Endothelial cell of umbilical vein (primary cell): ENCODE results near the gene CHAF1A. TPM values are rescaled to one million over a fixed set of nuclear protein-coding genes. Genes with fewer than 3 reads are reported as not detected.

Source experiments
- BruUV-seq: library from RNA; stranded (reverse); fragments of 400-500 nt; replicated peaks from 2 replicates; lab custom pipeline; 2021; lab: Mats Ljungman, UMichigan
- CTCF ChIA-PET: fragments of 300-600, 350-600 bp; sonication (Branson Sonifier 250); formaldehyde crosslinking; loops from one replicate; lab custom pipeline; 2021; ENCODE audit warnings: antibody characterized with exemption, inconsistent platforms; lab: Charles Lee
- POLR2A ChIA-PET: fragments of 300-600, 350-600 bp; sonication (Branson Sonifier 250); formaldehyde crosslinking; loops from one replicate; lab custom pipeline; 2021; ENCODE audit warnings: antibody characterized with exemption, inconsistent platforms; lab: Charles Lee
- DNase-seq: peaks from one replicate; pipeline ENCODE4 v3.0.0-alpha.2; 2011; ENCODE audit warnings: low read depth, low spot score
- FAIRE-seq: peaks from 2 replicates; lab custom pipeline; 2011; peaks lifted over from hg19 to GRCh38; lab: Jason Lieb, UNC
- H2AFZ ChIP-seq: 2 replicates; pipeline ENCODE4 v1.6.0; 2012; ENCODE audit warnings: low read depth, low read length, control low read depth, inconsistent platforms
- H3K27ac ChIP-seq: 2 replicates; pipeline ENCODE4 v1.5.1; 2011; ENCODE audit warnings: low read depth, mild to moderate bottlenecking, control low read depth, low read length, moderate library complexity; ENCODE audit not compliant: insufficient read depth
- H3K27me3 ChIP-seq, 2 experiments: 2 replicates each; pipeline versions ENCODE4 v1.6.0 to v1.6.1; 2011; ENCODE audit warnings: low read length in 2 of 2, mixed read lengths in 1 of 2; ENCODE audit not compliant: control insufficient read depth in 2 of 2, insufficient read depth in 2 of 2
- H3K36me3 ChIP-seq, 2 experiments: 2 replicates in 1 of 2; 3 replicates in 1 of 2; pipeline ENCODE4 v1.5.1; 2011; ENCODE audit warnings: low read length in 2 of 2, mild to moderate bottlenecking in 1 of 2, moderate library complexity in 1 of 2; ENCODE audit not compliant: control insufficient read depth in 2 of 2, insufficient read depth in 2 of 2; ENCODE audit errors: extremely low read depth in 1 of 2
- H3K4me1 ChIP-seq: 3 replicates; pipeline ENCODE4 v1.5.1; 2011; ENCODE audit warnings: mild to moderate bottlenecking, low read length; ENCODE audit not compliant: control insufficient read depth, insufficient read depth; ENCODE audit errors: extremely low read depth
- H3K4me2 ChIP-seq: 2 replicates; pipeline ENCODE4 v1.6.1; 2011; ENCODE audit warnings: low read length, control low read depth, mixed read lengths; ENCODE audit not compliant: insufficient read depth
- H3K4me3 ChIP-seq, 3 experiments: fragments of 200-600 bp in 1 of 3; sonication (generic), shearing (Covaris generic) in 1 of 3; replicated peaks in 1 of 3; 2 replicates each; pipeline ENCODE4 v1.5.1; 2011 to 2016; ENCODE audit warnings: control low read depth in 3 of 3, low read length in 3 of 3, mild to moderate bottlenecking in 2 of 3, inconsistent platforms in 1 of 3, low read depth in 1 of 3, moderate library complexity in 1 of 3; ENCODE audit not compliant: insufficient read depth in 1 of 3
- H3K79me2 ChIP-seq: 2 replicates; pipeline ENCODE4 v1.6.0; 2012; ENCODE audit warnings: low read length, inconsistent platforms; ENCODE audit not compliant: control insufficient read depth, insufficient read depth
- H3K9ac ChIP-seq: replicated peaks from 2 replicates; pipeline ENCODE3; 2011; ENCODE audit warnings: low read length, control low read depth; ENCODE audit not compliant: insufficient read depth; ENCODE audit errors: extremely low read depth
- H3K9me1 ChIP-seq: replicated peaks from 3 replicates; pipeline ENCODE4 v1.6.0; 2011; ENCODE audit warnings: mild to moderate bottlenecking, low read length; ENCODE audit not compliant: control insufficient read depth, insufficient read depth; ENCODE audit errors: extremely low read depth
- H3K9me3 ChIP-seq: replicated peaks from 2 replicates; pipeline ENCODE4 v1.5.1; 2012; ENCODE audit warnings: low read length, inconsistent platforms; ENCODE audit not compliant: control insufficient read depth, insufficient read depth
- H4K20me1 ChIP-seq: replicated peaks from 2 replicates; pipeline ENCODE3; 2011; ENCODE audit warnings: mild to moderate bottlenecking, low read length; ENCODE audit not compliant: control insufficient read depth, insufficient read depth; ENCODE audit errors: extremely low read depth
- CTCF ChIP-seq, 2 donors: IDR thresholded peaks; 1 replicate in 1 of 2; 2 replicates in 1 of 2; pipeline ENCODE4 v1.5.1; 2011; ENCODE audit warnings: low read length in 2 of 2, mild to moderate bottlenecking in 2 of 2, moderate library complexity in 2 of 2, control low read depth in 1 of 2, inconsistent platforms in 1 of 2, low read depth in 1 of 2; ENCODE audit not compliant: insufficient read depth in 1 of 2; ENCODE audit errors: extremely low read depth in 1 of 2
- EZH2 ChIP-seq: IDR thresholded peaks from 2 replicates; pipeline ENCODE4 v1.6.1; 2012; ENCODE audit warnings: borderline replicate concordance, low read depth, mild to moderate bottlenecking, moderate library complexity, low read length, inconsistent platforms; ENCODE audit not compliant: severe bottlenecking
- FOS ChIP-seq: IDR thresholded peaks from 2 replicates; pipeline ENCODE4 v1.6.1; 2011; ENCODE audit warnings: mild to moderate bottlenecking, low read length, moderate library complexity, borderline replicate concordance; ENCODE audit not compliant: insufficient read depth
- GATA2 ChIP-seq: IDR thresholded peaks from 2 replicates; pipeline ENCODE4 v1.7.0; 2011; ENCODE audit warnings: low read depth, mild to moderate bottlenecking, moderate library complexity, mixed read lengths, low read length; ENCODE audit not compliant: insufficient read length, insufficient read depth
- JUN ChIP-seq: IDR thresholded peaks from 2 replicates; pipeline ENCODE4 v1.6.1; 2011; ENCODE audit warnings: borderline replicate concordance, low read depth; ENCODE audit not compliant: insufficient read length, insufficient read depth
- MAX ChIP-seq: IDR thresholded peaks from 2 replicates; pipeline ENCODE4 v1.6.1; 2011; ENCODE audit not compliant: insufficient read depth, insufficient read length
- MYC ChIP-seq: IDR thresholded peaks from one replicate; pipeline ENCODE4 v1.6.1; 2011; ENCODE audit warnings: mild to moderate bottlenecking, low read depth, low read length
- POLR2A ChIP-seq: IDR thresholded peaks from 2 replicates; pipeline ENCODE4 v1.6.1; 2012; ENCODE audit warnings: low read depth, mild to moderate bottlenecking, control low read depth, low read length
- POLR2AphosphoS5 ChIP-seq: IDR thresholded peaks from 2 replicates; pipeline ENCODE4 v1.6.1; 2012; ENCODE audit warnings: low read depth, mild to moderate bottlenecking, control low read depth, low read length, moderate library complexity; ENCODE audit not compliant: insufficient read depth
- dilution Hi-C: fragments of 300-500 bp; cut with MboI; formaldehyde crosslinking; loops from one replicate; pipeline ENCODE4 v1.15.0; 2019; ENCODE audit warnings: low sequenced_read_pairs; ENCODE audit not compliant: extremely low pct_ligation_motif_present
- intact Hi-C: fragments of 100-400 bp; cut with micrococcal nuclease; formaldehyde crosslinking; loops from one replicate; pipeline ENCODE4 v1.10.0; 2022
- polyA plus RNA-seq, 4 experiments: library from polyadenylated mRNA; depleted of rRNA in 3 of 4; stranded (reverse) in 3 of 4; unstranded in 1 of 4; fragments of >200 nt; gene quantifications; 2 replicates each; pipeline versions ENCODE4 v1.2.1 to v1.2.3, GENCODE V29; 2011 to 2012; ENCODE audit warnings: missing spikeins in 1 of 4
- total RNA-seq: library from RNA; stranded (reverse); gene quantifications from 2 replicates; pipeline ENCODE4 v1.2.3, GENCODE V29; 2021

The CHAF1A gene
- total and polyA plus RNA-seq, 2 donors (not counting 3 experiments of a cell fraction or from before 2014, with no cell fraction given) = 19.5 to 44.5 TPM

- TF ChIP-seq MAX = no peak
- no peak for TF ChIP-seq GATA2
- TF ChIP-seq CTCF (IDR thresholded peaks at IDR 0.05; ENCODE audit: extremely low read depth in 1 of 2, insufficient read depth in 1 of 2, low read depth in 1 of 2, low read length in 2 of 2) = no peak
- no peak for TF ChIP-seq FOS
- no peak for TF ChIP-seq EZH2
- TF ChIP-seq POLR2A = no peak
- TF ChIP-seq POLR2AphosphoS5 = no peak
- TF ChIP-seq JUN = no peak
- TF ChIP-seq MYC = no peak
- Histone ChIP-seq H3K9me1 (no peaks in the 10 kb centered on the region), H3K4me3 (no peak overlapping the region), H3K4me1 (no peaks in the 10 kb centered on the region), H3K9me3 (no peaks in the 10 kb centered on the region), H3K9ac (no peak overlapping the region), H4K20me1 (no peaks in the 10 kb centered on the region), H3K27ac (no peak overlapping the region), H3K27me3 (no peaks in the 10 kb centered on the region), H3K4me2 (no peak overlapping the region), H3K79me2 (no peaks in the 10 kb centered on the region), H3K36me3 (peaks cover 16 to 66% of the 10 kb centered on the region in 2 experiments), H2AFZ (no peak overlapping the region)
- no peak for DNase-seq
- no TSS peak for BruUV-seq
- intact Hi-C loops = no loop called here
- POLR2A ChIA-PET = no interaction called here
- CTCF ChIA-PET = interaction anchor here (0.8 kb wide), 1 partner anchor 33 kb away, joined by 3 read pairs; no protein-coding TSS in a partner anchor
- FAIRE-seq = no peak
- dilution Hi-C loops = no loop called here
Observed at GRCh38 chr19:4449022-4449638, 46.7 kb downstream of the CHAF1A start.
